Measurements from ENCODE around the gene GATB.

- TF ChIP-seq, protein P1, sequence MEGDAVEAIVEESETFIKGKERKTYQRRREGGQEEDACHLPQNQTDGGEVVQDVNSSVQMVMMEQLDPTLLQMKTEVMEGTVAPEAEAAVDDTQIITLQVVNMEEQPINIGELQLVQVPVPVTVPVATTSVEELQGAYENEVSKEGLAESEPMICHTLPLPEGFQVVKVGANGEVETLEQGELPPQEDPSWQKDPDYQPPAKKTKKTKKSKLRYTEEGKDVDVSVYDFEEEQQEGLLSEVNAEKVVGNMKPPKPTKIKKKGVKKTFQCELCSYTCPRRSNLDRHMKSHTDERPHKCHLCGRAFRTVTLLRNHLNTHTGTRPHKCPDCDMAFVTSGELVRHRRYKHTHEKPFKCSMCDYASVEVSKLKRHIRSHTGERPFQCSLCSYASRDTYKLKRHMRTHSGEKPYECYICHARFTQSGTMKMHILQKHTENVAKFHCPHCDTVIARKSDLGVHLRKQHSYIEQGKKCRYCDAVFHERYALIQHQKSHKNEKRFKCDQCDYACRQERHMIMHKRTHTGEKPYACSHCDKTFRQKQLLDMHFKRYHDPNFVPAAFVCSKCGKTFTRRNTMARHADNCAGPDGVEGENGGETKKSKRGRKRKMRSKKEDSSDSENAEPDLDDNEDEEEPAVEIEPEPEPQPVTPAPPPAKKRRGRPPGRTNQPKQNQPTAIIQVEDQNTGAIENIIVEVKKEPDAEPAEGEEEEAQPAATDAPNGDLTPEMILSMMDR (IDR thresholded peaks at IDR 0.05; ENCODE audit: poor library complexity), result no peak
- TF ChIP-seq EZH2 (IDR thresholded peaks at IDR 0.05; ENCODE audit: borderline replicate concordance) (no peak), EZH2phosphoT487 (IDR thresholded peaks at IDR 0.05; ENCODE audit: low read depth, severe bottlenecking, unreplicated experiment) (no peak)
These were observed 92.0 kb downstream of the GATB start for GRCh38 chr4:151668689-151669402.

All from hepatocyte (in vitro differentiated cells).